Adrenal gland (tissue), 12 donors: ENCODE data around the gene HOXC5. TPM values are rescaled to one million over a fixed set of nuclear protein-coding genes. Genes with fewer than 3 reads are reported as not detected.

ENCODE experiments used
- DNase-seq, 7 donors: peaks; one replicate each; pipeline ENCODE4 v3.0.0-alpha.2; 2019 to 2020
- H3K27ac ChIP-seq, 5 donors: fragments of 200-600 bp; sonication (generic) in 4 of 5; 1 replicate in 3 of 5; 2 replicates in 2 of 5; pipeline versions ENCODE4 v1.5.1 to v1.8.0; 2016 to 2020; ENCODE audit warnings: mild to moderate bottlenecking in 1 of 5
- H3K27me3 ChIP-seq: fragments of 200-600 bp; 2 replicates; pipeline ENCODE4 v1.8.0; 2021
- H3K36me3 ChIP-seq, 2 donors: fragments of 200-600 bp; replicated peaks in 1 of 2; 1 replicate in 1 of 2; 2 replicates in 1 of 2; pipeline versions ENCODE4 v1.5.1 to v1.8.0; 2018 to 2022
- H3K4me1 ChIP-seq, 2 donors: fragments of 200-600 bp; replicated peaks in 1 of 2; 1 replicate in 1 of 2; 2 replicates in 1 of 2; pipeline versions ENCODE4 v1.5.1 to v1.8.0; 2018 to 2021
- H3K4me3 ChIP-seq, 4 donors: fragments of 200-600 bp; sonication (generic) in 3 of 4; one replicate each; pipeline ENCODE4 v1.5.1; 2016 to 2018
- H3K9me3 ChIP-seq, 3 donors: fragments of 200-600 bp; sonication (generic) in 1 of 3; replicated peaks in 1 of 3; 1 replicate in 2 of 3; 2 replicates in 1 of 3; pipeline versions ENCODE4 v1.5.1 to v1.8.0; 2016 to 2021
- CTCF ChIP-seq, 6 experiments: fragments of 450-650 bp in 4 of 6; fragments of 200-600 bp in 2 of 6; sonication (generic) in 1 of 6; IDR thresholded peaks; 1 replicate in 5 of 6; 2 replicates in 1 of 6; pipeline versions ENCODE4 v1.5.1 to v1.8.0; 2016 to 2021; ENCODE audit warnings: antibody characterized with exemption in 6 of 6, mild to moderate bottlenecking in 2 of 6, moderate library complexity in 1 of 6
- POLR2A ChIP-seq, 2 donors: fragments of 450-650 bp; IDR thresholded peaks; one replicate each; pipeline ENCODE4 v1.6.1; 2017; ENCODE audit warnings: antibody characterized with exemption in 2 of 2, mild to moderate bottlenecking in 2 of 2, moderate library complexity in 1 of 2
- WGBS, 4 donors: extraction: QIAGEN DNeasy Blood & Tissue Kit in 2 of 4; methylation state at CpG; one replicate each; pipeline versions ENCODE4 v1.1.5 to v1.1.7; 2013 to 2017; 5-methylcytosine and 5-hydroxymethylcytosine counted together
- intact Hi-C, 2 donors: fragments of 100-400 bp; cut with DNase I; formaldehyde crosslinking; loops; one replicate each; pipeline versions ENCODE4 v1.14.1 to v1.15.0; 2022 to 2023
- polyA plus RNA-seq, 3 donors: library from polyadenylated mRNA; stranded (reverse); fragments of 200-250 nt in 2 of 3; fragments of 350-450 nt in 1 of 3; fragmentation: Illumina TruSeq in 1 of 3; extraction: RNeasy Lipid Tissue Mini Kit (QIAGEN cat#74804) in 1 of 3; gene quantifications; one replicate each; pipeline ENCODE4 v1.2.3, GENCODE V29; 2013 to 2014
- total RNA-seq, 9 donors: library from RNA; depleted of rRNA in 4 of 9; stranded (reverse); fragments of >200 nt in 4 of 9; fragments of 120-200 nt in 1 of 9; fragmentation: NEBNext Ultra II Directional in 1 of 9; extraction: Animal tissue kit (Norgen Biotek cat#: 25700) in 1 of 9; gene quantifications; one replicate each; pipeline versions ENCODE4 v1.1.0 to v1.2.4, GENCODE V29; 2013 to 2023
- donor health status: healthy with polysubstance abuse.
- donor health status: Bipolar disorder and iron deficiency.
- donor health status: DM: yes; HTN: yes; CAD: no.
- donor health status: DM: no; HTN: no; CAD: no.
- donor health status: DM: no; HTN: no; CAD: no.
- donor health status: DM: yes; HTN: yes; CAD: no.

The HOXC5 gene
- total and polyA plus RNA-seq, 12 donors: 0.36 to 1.9 (median 0.77) TPM

- no peaks in the 10 kb centered on the region for H3K36me3 ChIP-seq
- no peak overlapping the region for H3K4me3 ChIP-seq
- peaks cover 87% of the 10 kb centered on the region for H3K27me3 ChIP-seq
- TF ChIP-seq POLR2A (IDR thresholded peaks at IDR 0.05): no peak
- TF ChIP-seq CTCF (IDR thresholded peaks at IDR 0.05): no peak
- DNase-seq: no peak
- 35 to 50% (median 39%) methylated on average over 12 to 21 of the region's 21 CpGs for WGBS, 4 donors
- no peaks in the 10 kb centered on the region for H3K9me3 ChIP-seq
- intact Hi-C loops: no loop called here
- no peak overlapping the region for H3K27ac ChIP-seq
- H3K4me1 ChIP-seq: peaks cover 4 to 13% of the 10 kb centered on the region in 2 donors
Measured at GRCh38 chr12:53986686-53987483, 46.0 kb upstream of the HOXC5 start.

DNA sequence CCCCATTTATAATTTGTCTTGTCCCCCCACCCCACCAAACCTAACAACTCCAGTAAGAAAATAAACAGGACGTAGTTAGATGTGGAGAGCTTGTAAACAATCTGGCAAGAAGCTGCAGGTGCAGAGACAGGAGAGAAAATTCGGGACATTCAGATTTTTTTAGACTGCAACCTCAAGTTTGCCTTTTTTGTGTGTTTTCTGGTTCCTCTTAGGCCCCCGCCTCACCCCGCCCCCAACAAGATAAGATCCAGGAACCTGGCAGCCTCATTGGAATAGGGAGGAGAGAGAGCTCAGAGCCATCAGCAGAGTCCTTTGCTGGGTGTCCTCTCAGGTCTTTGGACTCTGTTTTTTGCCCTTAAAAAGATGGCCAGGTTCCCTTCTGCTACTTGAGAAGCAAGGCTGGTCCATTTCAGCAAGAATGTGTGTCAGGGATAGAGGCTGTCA is 45.0 kb upstream of the HOXC5 start:
- intact Hi-C loops: no loop called here
- 24 to 41% (median 28%) methylated on average over 4 of the region's 4 CpGs for WGBS, 4 donors
- H3K4me1 ChIP-seq: peaks cover 4 to 13% of the 10 kb centered on the region in 2 donors

DNA sequence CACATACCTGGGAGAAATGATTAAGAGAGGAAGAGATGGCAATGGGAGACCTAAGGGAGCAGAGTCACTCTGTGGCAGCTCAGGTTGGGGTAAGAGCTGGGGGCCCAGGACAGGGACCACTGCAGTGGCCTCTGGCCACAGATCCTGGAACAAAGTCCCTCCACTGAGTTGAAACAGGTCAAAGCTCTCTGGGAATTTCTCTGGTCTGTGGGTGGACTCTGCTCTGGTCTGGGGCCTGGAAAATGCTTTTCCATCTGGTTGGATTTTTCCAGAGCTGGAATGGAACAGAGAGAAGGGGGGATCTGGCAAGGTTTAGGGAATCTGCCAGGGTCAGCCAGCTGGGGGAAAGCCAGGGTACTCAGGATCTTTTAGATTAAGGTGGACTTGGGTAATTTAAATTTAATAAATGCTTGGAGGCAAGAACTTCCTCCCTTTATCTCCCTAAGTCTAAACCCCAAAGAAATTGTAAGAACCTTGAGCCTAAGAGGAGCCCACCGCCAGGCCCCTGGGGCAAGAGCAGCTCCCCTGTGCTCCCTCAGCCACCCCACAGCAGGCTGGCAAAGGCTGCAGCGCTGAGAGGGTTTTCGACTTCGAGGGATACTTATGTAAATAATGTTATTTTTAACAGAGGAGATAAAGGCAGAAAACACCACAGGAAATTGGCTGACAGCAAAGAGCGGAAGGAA is 44.2 kb upstream of the HOXC5 start:
- TF ChIP-seq POLR2A (IDR thresholded peaks at IDR 0.05): no peak

More for the DNA sequence above, 45.0 kb upstream of the HOXC5 start:
- no peaks in the 10 kb centered on the region for H3K36me3 ChIP-seq
- H3K9me3 ChIP-seq: no peaks in the 10 kb centered on the region
- H3K27ac ChIP-seq: no peak overlapping the region
- H3K27me3 ChIP-seq: peaks cover 87% of the 10 kb centered on the region
- no peak for TF ChIP-seq POLR2A (IDR thresholded peaks at IDR 0.05)
- no peak for TF ChIP-seq CTCF (IDR thresholded peaks at IDR 0.05)
- DNase-seq: no peak
- no peak overlapping the region for H3K4me3 ChIP-seq

DNA sequence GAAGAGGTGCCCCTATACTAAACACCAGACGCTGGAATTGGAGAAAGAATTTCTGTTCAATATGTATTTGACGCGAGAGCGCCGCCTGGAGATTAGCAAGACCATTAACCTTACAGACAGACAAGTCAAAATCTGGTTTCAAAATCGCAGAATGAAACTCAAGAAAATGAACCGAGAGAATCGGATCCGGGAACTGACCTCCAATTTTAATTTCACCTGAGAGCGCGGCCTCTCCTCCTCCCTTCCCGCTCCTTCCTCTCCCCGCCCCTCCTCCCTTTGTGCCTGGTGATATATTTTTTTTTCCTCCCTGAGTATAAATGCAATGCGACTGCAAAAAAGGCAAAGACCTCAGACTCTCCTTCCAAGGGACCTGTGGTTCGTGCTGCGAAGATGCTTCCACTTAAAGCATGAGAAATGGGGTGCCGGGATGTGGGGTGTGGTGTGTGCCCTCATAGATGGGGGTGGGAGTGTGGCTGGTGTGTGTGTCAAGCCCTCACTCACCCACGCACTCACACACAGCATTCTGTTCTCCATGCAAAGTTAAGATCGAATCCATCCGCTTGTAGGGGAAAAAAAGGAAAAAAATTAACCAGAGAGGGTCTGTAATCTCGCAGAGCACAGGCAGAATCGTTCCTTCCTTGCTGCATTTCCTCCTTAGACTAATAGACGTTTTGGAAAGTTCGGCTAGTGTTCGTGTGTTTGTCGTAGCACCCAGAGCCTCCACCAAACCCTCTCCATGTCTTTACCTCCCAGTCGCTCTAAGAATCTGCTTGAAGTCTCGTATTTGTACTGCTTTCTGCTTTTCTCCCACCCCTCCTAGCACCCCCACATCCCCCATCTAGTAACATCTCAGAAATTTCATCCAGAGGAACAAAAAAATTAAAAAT is 43.4 kb upstream of the HOXC5 start:
- intact Hi-C loops: no loop called here
- Histone ChIP-seq H3K27ac (no peak overlapping the region), H3K9me3 (no peaks in the 10 kb centered on the region), H3K4me1 (peaks cover 4 to 16% of the 10 kb centered on the region in 2 donors), H3K4me3 (no peak overlapping the region), H3K27me3 (peaks cover 89% of the 10 kb centered on the region), H3K36me3 (no peaks in the 10 kb centered on the region)
- TF ChIP-seq POLR2A (IDR thresholded peaks at IDR 0.05): no peak
- TF ChIP-seq CTCF (IDR thresholded peaks at IDR 0.05): peak in 3 of 6 experiments; percentile 22 to 31 (median 23)
- WGBS, 4 donors: 11 to 13% (median 12%) methylated on average over 28 of the region's 28 CpGs
- peak in 2 of 7 donors; percentile 37 to 41 for DNase-seq

More for the DNA sequence above, 44.2 kb upstream of the HOXC5 start:
- H3K4me1 ChIP-seq: peaks cover 4 to 13% of the 10 kb centered on the region in 2 donors
- no peak overlapping the region for H3K27ac ChIP-seq
- peaks cover 87% of the 10 kb centered on the region for H3K27me3 ChIP-seq
- intact Hi-C loops: no loop called here
- no peaks in the 10 kb centered on the region for H3K9me3 ChIP-seq
- no peaks in the 10 kb centered on the region for H3K36me3 ChIP-seq
- DNase-seq: no peak
- H3K4me3 ChIP-seq: no peak overlapping the region
- WGBS, 4 donors: 25 to 34% (median 26%) methylated on average over 5 of the region's 5 CpGs
